SW 1271 (cell line): ENCODE data around the gene CTTN.
"Not testable (repeated sequence)": the region's sequence is repeated elsewhere in the genome, so short reads cannot be mapped to it uniquely, and the experiment has no call there.

Source experiments
- DNase-seq, 2 experiments: peaks; one replicate each; lab custom pipeline; 2025; lab: John Stamatoyannopoulos, UW

Gene CTTN

GRCh38 chr11:70454197-70454767 lies 56.0 kb downstream of the CTTN start:
- no peak for DNase-seq

GRCh38 chr11:70454811-70455210 lies 56.5 kb downstream of the CTTN start:
- not testable (repeated sequence) for DNase-seq

GRCh38 chr11:70455354-70455753 lies 57.0 kb downstream of the CTTN start:
- no peak for DNase-seq

DNA sequence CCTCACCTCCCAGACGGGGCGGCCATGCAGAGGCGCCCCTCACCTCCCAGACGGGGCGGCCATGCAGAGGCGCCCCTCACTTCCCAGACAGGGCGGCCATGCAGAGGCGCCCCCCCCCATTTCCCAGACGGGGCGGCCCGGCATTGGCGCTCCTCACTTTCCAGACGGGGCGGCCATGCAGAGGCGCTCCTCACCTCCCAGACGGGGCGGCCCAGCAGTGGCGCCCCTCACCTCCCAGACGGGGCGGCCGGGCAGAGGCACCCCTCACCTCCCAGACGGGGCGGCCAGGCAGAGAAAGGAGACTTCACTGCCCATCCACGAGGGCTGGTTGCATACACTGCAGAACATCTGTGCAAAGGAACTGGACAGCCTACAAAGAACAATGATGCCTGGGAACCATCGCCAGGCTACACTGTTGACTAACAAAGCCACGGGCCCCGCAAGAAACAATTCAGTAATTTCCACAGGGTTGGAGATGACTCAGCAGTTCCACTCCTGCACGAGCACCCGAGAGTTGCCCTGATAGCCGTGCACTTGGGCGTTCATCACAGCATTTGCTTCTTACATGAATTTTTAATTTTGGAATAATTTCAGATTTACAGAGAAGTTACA lies 58.7 kb downstream of the CTTN start:
- DNase-seq, result no peak

DNA sequence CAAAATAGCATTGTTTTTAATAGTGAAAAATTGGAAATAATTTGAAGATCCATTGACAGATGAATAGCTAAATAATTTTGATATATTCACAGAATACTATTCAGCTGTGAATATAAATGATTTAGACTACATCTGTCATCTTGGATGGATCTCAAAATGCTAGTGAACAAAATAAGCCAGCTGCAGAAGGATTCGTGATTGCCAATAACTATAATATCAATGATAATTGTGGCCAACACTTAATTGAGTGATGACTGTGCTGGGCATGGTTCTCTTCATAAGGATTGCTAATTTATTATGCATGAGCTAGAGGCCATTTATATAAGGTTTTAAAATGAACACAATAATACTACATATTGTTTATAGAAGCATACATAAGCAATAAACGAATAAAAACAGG lies 60.4 kb downstream of the CTTN start:
- DNase-seq, result no peak

- no peak for DNase-seq
These were observed 61.8 kb downstream of the CTTN start for GRCh38 chr11:70460111-70460510.

GRCh38 chr11:70460964-70461363 lies 62.6 kb downstream of the CTTN start:
- DNase-seq, result no peak

DNA sequence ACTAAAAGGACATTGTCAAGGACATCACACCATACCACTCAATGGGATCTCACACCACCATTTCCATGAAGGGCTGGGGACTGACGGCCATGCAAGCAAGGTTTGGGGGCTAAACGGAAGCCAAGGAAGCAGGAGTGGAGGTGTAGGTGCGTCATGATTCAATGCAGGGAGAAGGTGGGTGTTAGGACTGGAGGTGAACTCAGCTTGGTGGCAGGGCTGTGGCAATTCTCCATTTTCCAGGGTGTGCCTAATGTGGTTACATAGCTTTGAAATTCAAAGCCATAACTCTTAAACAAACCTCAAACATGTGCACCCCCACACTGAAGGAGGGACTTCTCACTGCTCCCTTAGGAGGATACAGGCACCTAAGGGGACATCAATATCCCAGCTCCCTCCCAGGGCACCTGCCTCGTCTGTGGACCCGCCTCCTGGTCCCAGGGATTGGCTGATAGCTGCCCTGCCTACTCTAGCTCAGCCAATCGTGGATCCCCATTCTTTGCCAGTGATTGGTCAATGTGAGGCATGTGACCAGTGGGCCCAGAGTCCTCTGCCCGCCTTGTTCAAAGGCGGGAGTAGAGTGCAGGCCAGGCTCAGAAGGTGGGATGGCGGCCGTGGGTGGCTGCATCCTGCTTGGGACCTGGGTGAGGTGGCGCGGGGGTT lies 64.6 kb downstream of the CTTN start:
- no peak for DNase-seq

DNA sequence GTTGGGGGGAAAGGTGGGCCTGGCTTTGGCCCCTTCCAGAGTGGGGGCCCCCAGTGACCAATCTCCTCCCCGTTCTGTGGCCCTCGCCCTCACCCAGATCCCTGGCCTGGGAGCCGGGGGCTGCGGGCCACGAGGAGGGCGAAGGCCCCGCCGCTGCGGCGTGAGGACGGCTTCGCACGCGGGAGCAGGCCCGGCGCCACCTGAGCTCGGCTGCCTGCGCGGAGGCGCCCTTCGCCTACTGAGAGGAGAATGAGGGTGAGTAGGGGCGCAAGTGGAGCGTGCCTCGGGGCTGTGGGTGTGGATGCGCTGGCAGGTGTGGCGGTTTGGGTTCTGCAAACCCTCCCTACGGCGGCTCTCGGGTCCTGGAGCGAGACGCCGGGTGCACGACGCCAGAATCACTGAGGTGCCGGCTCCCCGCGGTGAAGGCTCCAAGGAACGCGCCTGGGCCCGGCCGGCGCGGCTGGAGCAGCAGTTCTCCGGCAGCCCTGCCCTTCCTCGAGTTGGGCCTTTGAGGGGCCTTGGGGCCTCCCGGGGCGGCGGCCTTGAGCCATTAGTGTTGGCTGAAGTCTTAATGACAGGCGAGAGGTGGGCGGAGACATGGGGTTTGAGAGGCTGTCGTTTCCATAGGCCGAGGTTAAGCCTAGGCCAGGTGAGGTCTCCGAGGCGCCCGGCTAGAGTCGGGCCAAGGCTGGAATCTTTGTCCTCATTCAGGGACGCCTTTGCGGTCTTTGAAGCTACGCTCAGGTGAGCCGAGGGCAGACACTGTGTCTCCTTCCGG lies 65.3 kb downstream of the CTTN start:
- no peak for DNase-seq

DNA sequence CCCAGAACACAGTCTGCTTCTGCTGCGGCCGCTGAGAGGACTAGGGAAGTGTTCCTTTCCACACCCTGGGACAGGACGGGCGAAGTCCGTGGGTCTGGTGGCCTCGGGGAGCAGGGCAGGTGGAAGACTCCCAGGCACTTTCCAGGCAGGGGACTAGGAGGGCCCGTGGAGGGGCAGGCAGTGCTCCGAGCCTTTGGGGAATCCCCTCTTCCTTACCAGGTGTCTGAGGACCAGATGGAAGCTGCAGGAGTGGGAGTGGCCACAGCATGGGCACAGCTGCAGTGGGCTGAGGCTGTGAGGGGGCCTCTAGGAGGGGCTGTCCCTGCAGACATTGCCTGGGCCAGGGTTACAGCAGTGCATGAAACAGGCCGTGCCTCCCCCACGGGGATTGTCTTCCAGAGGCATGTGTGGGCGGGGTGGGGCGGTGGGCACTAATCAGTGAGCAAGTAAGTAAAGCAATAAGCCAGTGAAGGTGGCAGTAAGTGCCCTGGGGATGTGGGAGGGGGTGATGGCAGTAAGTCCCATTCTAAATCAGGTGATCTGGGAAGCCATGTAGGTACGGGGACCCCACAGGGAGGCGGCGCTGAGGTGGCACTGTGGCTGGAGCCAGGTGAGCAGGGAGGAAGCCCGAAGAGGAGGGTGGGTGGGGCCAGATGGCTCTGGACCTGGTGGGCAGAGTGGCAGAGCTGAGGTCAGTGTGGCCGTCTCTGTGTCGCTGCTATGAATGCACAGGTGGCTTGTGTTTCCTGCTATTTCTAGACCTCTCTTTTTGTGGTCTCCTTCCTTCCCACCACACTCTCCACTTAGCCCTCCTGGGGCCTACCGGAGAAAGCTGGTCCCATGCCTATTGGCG lies 66.4 kb downstream of the CTTN start:
- DNase-seq, result no peak

DNA sequence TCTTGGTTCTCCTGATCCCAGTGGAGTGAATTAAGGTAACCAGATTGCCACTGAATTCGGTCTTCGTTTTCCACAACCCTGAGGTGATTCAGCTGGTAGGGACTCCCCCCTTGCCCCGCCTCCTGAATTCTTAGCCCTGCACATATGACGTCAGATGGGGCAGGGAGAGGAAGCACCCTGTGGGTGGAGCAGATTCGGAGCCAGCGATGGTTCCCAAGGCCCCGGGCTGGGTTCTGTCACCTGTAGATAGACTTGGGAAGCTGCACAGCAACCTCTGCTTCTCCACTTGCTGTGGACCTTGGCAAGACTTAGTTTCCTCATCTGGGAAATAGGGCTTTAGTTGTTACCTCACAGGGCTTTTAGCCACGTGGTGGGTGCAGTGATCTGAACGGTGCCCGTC lies 67.8 kb downstream of the CTTN start:
- no peak for DNase-seq

GRCh38 chr11:70466596-70466995 lies 68.3 kb downstream of the CTTN start:
- DNase-seq, result no peak

GRCh38 chr11:70467201-70468085 lies 69.1 kb downstream of the CTTN start:
- peak in 1 of 2 experiments; percentile 49 for DNase-seq

DNA sequence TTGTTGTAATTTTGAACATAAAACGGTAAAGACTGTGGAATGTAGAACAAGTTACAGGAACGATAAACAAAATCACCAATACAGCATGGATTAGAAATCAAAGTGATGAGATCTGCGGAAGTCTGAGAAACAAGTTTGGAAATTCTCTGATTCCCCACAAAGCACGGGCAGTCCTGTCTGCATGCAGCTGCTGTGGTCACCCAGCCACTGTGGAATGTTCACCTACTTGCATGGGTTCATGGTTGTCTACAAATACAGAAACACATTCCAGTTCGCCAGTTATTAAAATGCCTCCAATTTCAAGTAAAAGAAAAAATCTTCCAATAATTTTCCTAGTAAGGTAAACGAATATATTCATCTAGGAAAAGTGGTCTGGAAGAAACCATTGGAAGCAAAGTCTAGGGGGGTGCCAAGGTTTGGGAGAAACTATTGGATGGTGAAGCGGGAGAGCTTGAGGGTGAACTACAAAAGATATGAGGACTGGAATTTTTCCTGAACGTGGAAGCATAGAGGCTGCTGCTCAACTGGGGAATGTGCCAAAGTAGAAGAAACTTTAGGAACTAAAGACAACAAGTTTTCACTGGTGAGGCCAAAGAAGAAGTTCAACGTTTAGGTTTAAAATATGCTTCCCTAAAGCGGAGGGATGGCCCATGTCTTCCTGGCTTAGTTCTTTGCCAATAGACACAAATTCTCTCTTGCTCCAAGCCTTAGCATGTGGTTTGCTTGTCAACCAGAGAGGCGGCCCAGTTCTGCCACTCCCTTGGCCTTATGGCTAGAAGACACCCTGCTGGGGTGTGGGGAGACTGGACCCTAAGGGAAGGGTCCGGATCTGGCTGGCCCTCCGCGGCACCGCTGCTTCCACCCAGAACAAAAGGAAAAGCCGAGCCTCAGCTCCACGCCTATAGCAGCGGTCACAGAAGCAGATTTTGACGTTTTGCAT lies 70.2 kb downstream of the CTTN start:
- DNase-seq, result no peak

DNA sequence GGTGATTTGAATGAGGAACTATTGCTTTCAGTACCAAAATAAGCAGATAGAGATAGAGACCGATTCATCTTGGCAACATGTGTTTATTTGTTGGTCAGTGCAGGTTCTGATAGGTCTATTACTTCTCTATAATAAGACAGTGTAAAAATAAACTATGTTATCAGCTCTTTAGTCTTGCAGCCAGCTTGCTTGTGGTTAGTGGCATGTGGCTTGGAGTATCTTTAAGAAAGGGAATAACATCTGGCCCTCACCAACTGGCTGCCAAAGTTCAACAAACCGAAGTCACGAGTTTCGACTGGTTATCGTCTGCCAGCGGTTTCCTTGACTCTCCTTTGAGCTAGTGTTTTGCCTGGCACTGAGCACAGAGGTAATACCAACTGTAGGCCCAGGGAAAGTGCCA lies 71.8 kb downstream of the CTTN start:
- no peak for DNase-seq

DNA sequence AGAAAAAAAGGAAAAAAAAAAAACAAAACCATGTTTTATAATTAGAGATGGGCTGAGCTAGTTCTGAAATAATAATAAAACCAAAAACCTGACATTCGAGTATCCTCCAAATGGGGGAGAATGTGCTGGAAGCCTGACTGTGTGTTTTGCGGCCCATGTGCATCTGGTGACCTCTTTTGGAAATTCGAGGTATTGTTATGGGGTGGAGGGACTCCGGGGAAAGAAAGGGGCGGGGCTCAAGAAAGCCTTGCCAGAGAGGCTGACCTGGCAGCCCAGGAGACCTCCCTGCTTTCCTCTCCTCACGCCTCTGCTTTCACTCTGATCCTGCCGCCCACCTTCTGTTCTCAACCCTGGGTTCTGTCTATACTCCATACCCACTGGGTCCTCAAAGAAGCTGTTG lies 72.9 kb downstream of the CTTN start:
- DNase-seq, result peak in 1 of 2 experiments; percentile 36

DNA sequence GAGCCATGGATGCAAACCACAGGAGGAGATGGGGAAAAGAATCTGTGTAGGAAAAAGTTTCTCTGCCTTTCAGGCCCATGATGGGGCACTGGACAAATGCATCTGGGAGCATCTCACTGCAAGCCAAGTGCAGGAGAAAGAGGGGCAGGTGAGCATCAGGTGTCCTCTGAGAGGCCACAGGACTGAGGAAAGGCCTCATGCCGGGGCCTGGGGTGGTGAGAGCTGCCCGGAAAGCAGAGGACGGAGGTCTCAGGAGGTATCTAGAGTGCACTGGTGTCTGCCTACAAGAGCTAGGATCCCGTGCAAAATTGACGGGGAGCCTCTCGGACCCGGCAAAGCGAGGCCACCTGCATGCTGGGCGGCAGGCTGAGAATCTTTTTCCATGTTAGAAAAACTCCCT lies 73.9 kb downstream of the CTTN start:
- DNase-seq, result no peak

DNA sequence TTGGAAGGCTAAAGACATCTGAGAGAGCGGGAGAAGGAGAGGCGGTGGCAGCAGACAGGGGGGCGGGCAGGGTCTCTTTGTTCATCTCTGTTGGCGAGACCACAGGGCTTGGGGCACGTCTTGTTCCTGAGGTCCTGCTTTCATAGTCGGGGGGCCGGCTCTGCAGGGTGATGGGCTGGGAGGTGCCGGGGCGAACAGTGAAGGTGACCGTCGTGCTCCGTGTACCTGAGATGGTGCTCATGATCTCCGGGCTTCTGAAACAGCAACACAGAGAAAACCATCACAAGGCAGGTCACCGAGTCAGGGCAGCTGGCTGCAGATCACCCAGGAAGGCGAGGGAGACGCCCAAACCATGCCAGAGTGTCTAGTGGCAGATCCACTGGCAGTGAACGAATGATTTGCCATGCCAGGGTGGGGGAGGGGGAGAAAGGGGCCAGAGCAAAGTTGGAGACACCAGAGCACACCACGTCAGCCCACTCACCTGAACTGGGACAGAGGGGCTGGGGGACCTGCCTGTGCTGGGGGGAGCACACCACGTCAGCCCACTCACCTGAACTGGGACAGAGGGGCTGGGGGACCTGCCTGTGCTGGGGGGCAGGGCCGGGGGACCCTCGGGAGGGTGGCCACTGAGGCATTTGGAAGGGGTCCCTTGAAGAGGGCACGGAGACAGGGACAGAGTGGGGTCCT lies 75.0 kb downstream of the CTTN start:
- DNase-seq, result no peak
